Common myeloid progenitor, CD34-positive (primary cell): ENCODE results near the gene SH2D4B.
A peak's percentile ranks its signal among the peaks of the same experiment; 100 is the strongest.

Source experiments
- CTCF ChIA-PET: fragments of 350-600 bp; sonication (Branson Sonifier 250); formaldehyde crosslinking; loops from one replicate; lab custom pipeline; 2021; ENCODE audit warnings: antibody characterized with exemption; lab: Charles Lee
- POLR2A ChIA-PET: fragments of 350-600 bp; sonication (Branson Sonifier 250); formaldehyde crosslinking; loops from one replicate; lab custom pipeline; 2021; ENCODE audit warnings: antibody characterized with exemption; lab: Charles Lee
- DNase-seq, 3 donors: peaks; one replicate each; pipeline versions ENCODE4 v3.0.0 to v3.0.0-alpha.2; 2013
- H3K27ac ChIP-seq, 2 experiments: 1 replicate in 1 of 2; 2 replicates in 1 of 2; pipeline ENCODE4 v1.7.0; 2013; ENCODE audit warnings: inconsistent platforms in 2 of 2, low read length in 2 of 2, mild to moderate bottlenecking in 2 of 2, low read depth in 1 of 2, moderate library complexity in 1 of 2; ENCODE audit not compliant: severe bottlenecking in 2 of 2, insufficient read depth in 1 of 2, poor library complexity in 1 of 2
- H3K27me3 ChIP-seq, 5 experiments: replicated peaks in 2 of 5; 1 replicate in 3 of 5; 2 replicates in 2 of 5; pipeline versions ENCODE4 v1.6.1 to v1.7.0; 2013; ENCODE audit warnings: low read length in 4 of 5, mild to moderate bottlenecking in 2 of 5, moderate library complexity in 2 of 5, inconsistent platforms in 1 of 5; ENCODE audit not compliant: insufficient read depth in 5 of 5, control insufficient read depth in 4 of 5
- H3K36me3 ChIP-seq, 4 experiments: 1 replicate in 2 of 4; 2 replicates in 2 of 4; pipeline versions ENCODE4 v1.6.1 to v1.7.0; 2013; ENCODE audit warnings: low read length in 3 of 4, control low read depth in 1 of 4, mild to moderate bottlenecking in 1 of 4; ENCODE audit not compliant: control insufficient read depth in 4 of 4, insufficient read depth in 4 of 4
- H3K4me1 ChIP-seq, 4 experiments: 1 replicate in 3 of 4; 2 replicates in 1 of 4; pipeline versions ENCODE4 v1.6.1 to v1.7.1; 2013; ENCODE audit warnings: low read length in 3 of 4, mild to moderate bottlenecking in 3 of 4, control low read depth in 1 of 4, inconsistent platforms in 1 of 4, moderate library complexity in 1 of 4; ENCODE audit not compliant: control insufficient read depth in 4 of 4, insufficient read depth in 4 of 4; ENCODE audit errors: control extremely low read depth in 1 of 4
- H3K4me3 ChIP-seq, 7 experiments: 1 replicate in 4 of 7; 2 replicates in 3 of 7; pipeline versions ENCODE4 v1.5.1 to v1.7.0; 2013; ENCODE audit warnings: mild to moderate bottlenecking in 7 of 7, low read length in 6 of 7, moderate library complexity in 6 of 7, inconsistent platforms in 2 of 7, low read depth in 2 of 7, control low read depth in 1 of 7; ENCODE audit not compliant: insufficient read depth in 4 of 7, control insufficient read depth in 1 of 7; ENCODE audit errors: extremely low read depth in 1 of 7
- H3K9me3 ChIP-seq, 5 experiments: 1 replicate in 4 of 5; 2 replicates in 1 of 5; pipeline versions ENCODE4 v1.6.1 to v1.7.1; 2013; ENCODE audit warnings: low read length in 4 of 5, mild to moderate bottlenecking in 2 of 5, inconsistent platforms in 1 of 5, low read depth in 1 of 5, moderate library complexity in 1 of 5; ENCODE audit not compliant: control insufficient read depth in 4 of 5, insufficient read depth in 2 of 5; ENCODE audit errors: control extremely low read depth in 1 of 5
- WGBS: methylation state at CpG from one replicate; pipeline ENCODE4 v1.1.5; 2013; ENCODE audit not compliant: insufficient coverage; 5-methylcytosine and 5-hydroxymethylcytosine counted together

The SH2D4B gene

DNA sequence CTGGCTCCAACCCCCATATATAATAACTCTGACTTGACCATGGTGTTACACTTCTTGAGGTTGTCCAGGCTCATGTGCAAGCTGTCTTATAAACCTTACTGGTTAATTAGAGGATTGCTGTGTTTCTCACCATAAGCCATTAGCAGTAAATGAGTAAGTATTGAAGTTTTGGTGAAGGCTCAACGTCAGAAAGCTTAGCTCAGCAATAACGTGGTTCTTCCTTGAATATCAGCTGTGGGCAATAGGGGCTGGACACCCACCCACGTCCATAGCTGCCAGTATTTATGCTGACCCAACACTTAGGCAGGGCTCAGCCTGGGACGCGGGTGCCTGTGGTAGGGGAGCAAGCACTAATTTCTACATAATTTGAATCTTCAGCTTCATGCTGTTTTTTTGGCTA, 134.1 kb downstream of the SH2D4B start:
- DNase-seq = no peak
- ChIA-PET CTCF (interaction anchor here (1.5 to 3.5 kb wide), 3 partner anchors 7 to 28 kb away, joined by 5 to 27 read pairs (median 5); no protein-coding TSS in a partner anchor), POLR2A (no interaction called here)
- Histone ChIP-seq H3K36me3 (no peaks in the 10 kb centered on the region), H3K4me1 (no peaks in the 10 kb centered on the region), H3K27me3 (no peaks in the 10 kb centered on the region), H3K9me3 (peaks cover 0 to 4% (median 0%) of the 10 kb centered on the region in 5 experiments), H3K4me3 (no peak overlapping the region), H3K27ac (no peak overlapping the region)
- WGBS = 79% methylated on average over 3 of the region's 5 CpGs

DNA sequence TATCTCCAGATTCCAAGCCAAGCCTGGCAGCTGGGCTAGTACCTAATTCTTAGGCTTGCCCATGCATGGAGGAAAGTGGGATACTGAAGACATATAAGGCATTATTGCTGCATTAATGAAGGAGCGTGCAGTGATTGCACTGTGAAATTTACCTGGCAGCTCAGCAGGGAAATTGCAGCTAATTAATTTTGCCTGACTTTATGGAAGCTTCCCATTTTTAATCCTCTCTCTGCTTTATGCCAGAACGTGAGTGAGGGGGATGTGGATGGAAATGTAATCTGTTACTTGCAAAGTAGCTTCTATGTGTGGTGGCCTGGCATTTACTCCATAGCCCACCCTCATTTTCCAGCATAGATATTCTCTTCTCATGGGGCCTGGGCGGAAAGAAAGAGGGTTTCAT, 134.9 kb downstream of the SH2D4B start:
- no peaks in the 10 kb centered on the region for H3K4me1 ChIP-seq
- H3K36me3 ChIP-seq = no peaks in the 10 kb centered on the region

DNA sequence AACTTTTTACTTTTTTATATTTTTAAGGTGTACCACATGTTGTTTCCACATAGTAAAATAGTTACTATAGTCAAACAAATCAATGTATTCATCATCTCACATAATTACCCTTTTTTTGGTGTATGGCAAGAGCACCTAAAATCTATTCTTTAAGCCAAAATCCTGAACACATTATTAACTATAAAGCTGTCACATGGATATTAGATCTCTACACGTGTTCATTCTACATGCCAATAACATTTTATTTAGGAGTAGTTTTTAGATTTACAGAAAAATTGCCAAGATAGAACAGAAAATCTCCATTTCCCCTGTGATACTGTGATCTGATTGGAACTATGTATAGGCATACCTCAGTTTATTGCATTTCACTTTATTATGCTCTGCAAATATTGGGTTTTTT, 137.1 kb downstream of the SH2D4B start:
- CTCF ChIA-PET = interaction anchor here (1.2 to 1.5 kb wide), 2 partner anchors 12 to 249 kb away, joined by 3 to 4 read pairs; no protein-coding TSS in a partner anchor

More for the DNA sequence above, 134.9 kb downstream of the SH2D4B start:
- no peak for DNase-seq
- Histone ChIP-seq H3K27ac (no peak overlapping the region), H3K9me3 (peaks cover 0 to 4% (median 0%) of the 10 kb centered on the region in 5 experiments), H3K27me3 (no peaks in the 10 kb centered on the region), H3K4me3 (no peak overlapping the region)
- CTCF ChIA-PET = interaction anchor here (1.5 to 3.5 kb wide), 3 partner anchors 8 to 27 kb away, joined by 5 to 27 read pairs (median 5); no protein-coding TSS in a partner anchor
- no CpG with 5 or more reads among the region's 3 CpGs for WGBS
- POLR2A ChIA-PET = no interaction called here

GRCh38 chr10:80681142-80681541, 143.4 kb downstream of the SH2D4B start:
- Histone ChIP-seq H3K4me3 (no peak overlapping the region), H3K27ac (no peak overlapping the region), H3K4me1 (no peaks in the 10 kb centered on the region), H3K9me3 (peaks cover 0 to 2% (median 0%) of the 10 kb centered on the region in 5 experiments), H3K36me3 (no peaks in the 10 kb centered on the region), H3K27me3 (peaks cover 0 to 3% (median 0%) of the 10 kb centered on the region in 5 experiments)
- ChIA-PET POLR2A (no interaction called here), CTCF (no interaction called here)
- DNase-seq = no peak
- WGBS = no CpG with 5 or more reads among the region's 1 CpG

More for the DNA sequence above, 137.1 kb downstream of the SH2D4B start:
- no peak overlapping the region for H3K27ac ChIP-seq
- H3K27me3 ChIP-seq = no peaks in the 10 kb centered on the region
- H3K36me3 ChIP-seq = no peaks in the 10 kb centered on the region
- H3K4me1 ChIP-seq = no peaks in the 10 kb centered on the region
- peaks cover 0 to 4% (median 0%) of the 10 kb centered on the region in 5 experiments for H3K9me3 ChIP-seq
- H3K4me3 ChIP-seq = no peak overlapping the region
- WGBS = no CpG with 5 or more reads among the region's 1 CpG
- POLR2A ChIA-PET = no interaction called here
- DNase-seq = no peak

DNA sequence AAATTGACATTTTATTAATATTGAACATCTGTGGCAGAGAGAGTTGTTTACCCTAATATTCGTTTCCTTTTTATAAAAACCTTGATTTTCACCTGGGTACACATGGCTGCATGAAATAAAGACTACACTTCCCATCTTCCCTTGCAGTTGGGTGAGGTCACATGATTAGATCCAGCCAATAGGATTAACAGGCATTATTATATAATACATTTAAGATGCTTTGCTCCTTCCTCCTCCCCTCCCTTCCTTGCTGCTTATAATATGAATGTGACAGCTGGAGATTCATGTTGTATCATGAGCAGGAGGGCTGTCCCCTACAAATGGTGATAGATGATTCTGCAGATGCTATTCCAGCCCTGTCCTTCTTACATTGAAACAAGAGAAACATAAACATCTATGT, 146.6 kb downstream of the SH2D4B start:
- CTCF ChIA-PET = interaction anchor here (1.8 kb wide), 1 partner anchor 19 kb away, joined by 3 read pairs; no protein-coding TSS in a partner anchor
- Histone ChIP-seq H3K27ac (no peak overlapping the region), H3K27me3 (peaks cover 0 to 5% (median 0%) of the 10 kb centered on the region in 5 experiments), H3K9me3 (no peaks in the 10 kb centered on the region), H3K4me1 (no peaks in the 10 kb centered on the region), H3K4me3 (no peak overlapping the region), H3K36me3 (no peaks in the 10 kb centered on the region)
- no CpG with 5 or more reads among the region's 1 CpG for WGBS
- POLR2A ChIA-PET = no interaction called here
- peak; percentile 22 to 59 (median 49) for DNase-seq

GRCh38 chr10:80685355-80685754, 147.7 kb downstream of the SH2D4B start:
- Histone ChIP-seq H3K4me3 (no peak overlapping the region), H3K27ac (no peak overlapping the region), H3K36me3 (no peaks in the 10 kb centered on the region), H3K27me3 (peaks cover 0 to 5% (median 3%) of the 10 kb centered on the region in 5 experiments), H3K4me1 (no peaks in the 10 kb centered on the region), H3K9me3 (no peaks in the 10 kb centered on the region)
- no peak for DNase-seq
- WGBS = 97% methylated on average over 4 of the region's 4 CpGs
- ChIA-PET CTCF (interaction anchor here (1.8 kb wide), 1 partner anchor 20 kb away, joined by 3 read pairs; no protein-coding TSS in a partner anchor), POLR2A (no interaction called here)

GRCh38 chr10:80686734-80687475, 149.2 kb downstream of the SH2D4B start:
- no peak overlapping the region for H3K4me3 ChIP-seq
- ChIA-PET POLR2A (no interaction called here), CTCF (interaction anchor here (0.6 to 1.1 kb wide), 3 partner anchors 9 to 24 kb away, joined by 3 to 5 read pairs (median 3); no protein-coding TSS in a partner anchor)
- no peaks in the 10 kb centered on the region for H3K36me3 ChIP-seq
- 92% methylated on average over 6 of the region's 6 CpGs for WGBS
- no peaks in the 10 kb centered on the region for H3K4me1 ChIP-seq
- no peak overlapping the region for H3K27ac ChIP-seq
- H3K27me3 ChIP-seq = peaks cover 2 to 11% (median 4%) of the 10 kb centered on the region in 5 experiments
- no peaks in the 10 kb centered on the region for H3K9me3 ChIP-seq
- DNase-seq = no peak
